ENCODE measurements around the gene JAKMIP1.

Gene JAKMIP1

GRCh38 chr4:6032249-6033244 lies 167.8 kb downstream of the JAKMIP1 start:
- DNase-seq (ENCODE audit: low read depth), result no peak
- no peak overlapping the region for H3K4me3 ChIP-seq (ENCODE audit: low read depth, low read length)

GRCh38 chr4:6031846-6032245 lies 168.5 kb downstream of the JAKMIP1 start:
- DNase-seq (ENCODE audit: low read depth), result no peak
- H3K4me3 ChIP-seq (ENCODE audit: low read depth, low read length), result no peak overlapping the region

DNA sequence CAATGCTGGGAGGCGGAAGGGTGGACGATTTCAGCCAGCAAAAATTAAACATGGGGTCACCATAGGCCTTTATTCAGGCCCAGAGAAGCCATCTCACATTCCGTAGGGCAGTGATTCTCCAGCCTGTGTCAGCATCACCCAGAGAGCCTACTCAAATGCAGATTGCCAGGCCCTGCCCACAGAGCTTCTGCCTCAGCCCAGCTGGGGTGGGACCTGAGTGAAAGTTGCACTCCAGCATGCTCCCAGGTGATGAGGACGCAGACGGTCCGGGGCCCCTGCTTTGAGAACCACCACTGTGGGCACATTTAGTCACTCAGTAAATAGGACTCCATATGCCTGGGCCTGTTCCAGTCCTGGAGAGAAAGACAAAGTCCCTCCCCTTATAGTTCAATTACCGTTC lies 169.7 kb downstream of the JAKMIP1 start:
- H3K4me3 ChIP-seq (ENCODE audit: low read depth, low read length), result no peak overlapping the region
- DNase-seq (ENCODE audit: low read depth), result no peak

- no peak overlapping the region for H3K4me3 ChIP-seq (ENCODE audit: low read depth, low read length)
- DNase-seq (ENCODE audit: low read depth), result no peak
These were observed 171.1 kb downstream of the JAKMIP1 start for GRCh38 chr4:6029254-6029653.

DNA sequence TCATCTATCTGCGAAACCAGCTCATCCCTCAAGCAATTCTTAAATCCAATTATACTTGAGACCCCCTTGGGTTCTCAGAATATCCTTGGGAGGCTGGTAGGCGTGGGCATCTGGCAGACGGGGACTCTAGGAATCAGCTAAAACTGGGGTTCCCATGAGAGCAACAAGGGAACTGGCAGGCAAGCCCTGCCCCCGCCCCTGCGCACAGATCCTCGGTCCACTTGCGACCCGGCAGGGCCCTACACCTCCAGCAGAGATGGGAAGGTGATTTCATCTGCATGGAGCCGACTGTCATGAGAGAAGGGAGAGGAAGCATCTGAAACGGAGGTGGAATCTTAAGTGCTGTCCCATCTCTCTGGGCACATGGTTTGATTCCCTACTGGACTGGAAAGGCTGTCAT lies 172.2 kb downstream of the JAKMIP1 start:
- H3K4me3 ChIP-seq (ENCODE audit: low read depth, low read length), result no peak overlapping the region

DNA sequence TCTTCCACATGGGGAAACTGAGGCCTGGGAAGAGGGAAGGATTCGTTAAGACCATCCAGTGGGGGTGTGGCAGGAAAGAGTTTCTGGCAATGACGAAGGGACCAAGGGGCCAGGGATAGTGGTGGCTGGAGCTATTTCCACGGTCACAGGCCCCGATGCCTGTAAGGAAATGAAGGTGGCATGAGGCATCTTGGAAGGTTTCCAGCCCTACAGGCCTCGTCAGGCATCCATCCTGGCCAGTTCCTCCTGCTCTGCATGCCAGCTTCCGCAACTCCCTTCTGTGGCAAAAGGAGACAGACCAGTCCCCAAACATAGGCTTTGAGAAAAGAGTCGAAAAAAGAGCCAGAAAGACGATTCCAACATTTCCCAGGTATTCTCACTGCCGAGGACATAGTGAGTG lies 173.0 kb downstream of the JAKMIP1 start:
- DNase-seq (ENCODE audit: low read depth), result no peak
- H3K4me3 ChIP-seq (ENCODE audit: low read depth, low read length), result no peak overlapping the region

More for the DNA sequence above, 172.2 kb downstream of the JAKMIP1 start:
- DNase-seq (ENCODE audit: low read depth), result no peak

DNA sequence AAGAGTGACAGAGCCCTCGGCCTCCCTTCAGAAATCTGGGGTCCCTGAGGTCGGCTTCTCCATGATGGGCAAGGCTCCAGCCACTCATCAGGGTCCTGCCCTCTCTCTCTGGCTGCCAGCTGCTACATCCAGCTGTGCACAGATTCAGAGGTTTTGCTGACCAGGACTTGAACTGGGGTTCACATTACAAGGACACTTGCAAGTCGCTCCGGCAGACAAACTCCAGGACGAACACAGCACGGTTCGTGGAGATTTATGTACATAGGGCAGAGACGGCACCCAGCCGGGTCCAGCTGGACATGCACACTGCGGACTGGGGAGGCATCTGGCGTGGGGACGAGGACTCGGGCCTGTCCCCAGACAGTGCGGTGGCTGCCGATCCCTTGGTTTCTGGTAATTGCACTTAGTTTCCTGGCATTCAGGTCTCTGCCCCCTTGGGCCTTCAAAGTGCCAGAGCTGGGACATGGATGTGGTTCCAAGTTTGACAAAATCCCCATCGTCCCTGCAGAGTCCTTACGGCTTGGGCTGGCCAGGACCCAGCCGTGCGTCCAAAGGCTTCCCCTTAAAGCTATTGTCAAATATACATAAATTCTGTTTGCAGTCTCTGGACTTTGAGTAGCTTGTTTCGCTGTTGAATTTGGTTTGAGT lies 175.9 kb downstream of the JAKMIP1 start:
- H3K4me3 ChIP-seq (ENCODE audit: low read depth, low read length), result no peak overlapping the region
- DNase-seq (ENCODE audit: low read depth), result no peak

GRCh38 chr4:6023731-6024130 lies 176.6 kb downstream of the JAKMIP1 start:
- no peak for DNase-seq (ENCODE audit: low read depth)
- no peak overlapping the region for H3K4me3 ChIP-seq (ENCODE audit: low read depth, low read length)

DNA sequence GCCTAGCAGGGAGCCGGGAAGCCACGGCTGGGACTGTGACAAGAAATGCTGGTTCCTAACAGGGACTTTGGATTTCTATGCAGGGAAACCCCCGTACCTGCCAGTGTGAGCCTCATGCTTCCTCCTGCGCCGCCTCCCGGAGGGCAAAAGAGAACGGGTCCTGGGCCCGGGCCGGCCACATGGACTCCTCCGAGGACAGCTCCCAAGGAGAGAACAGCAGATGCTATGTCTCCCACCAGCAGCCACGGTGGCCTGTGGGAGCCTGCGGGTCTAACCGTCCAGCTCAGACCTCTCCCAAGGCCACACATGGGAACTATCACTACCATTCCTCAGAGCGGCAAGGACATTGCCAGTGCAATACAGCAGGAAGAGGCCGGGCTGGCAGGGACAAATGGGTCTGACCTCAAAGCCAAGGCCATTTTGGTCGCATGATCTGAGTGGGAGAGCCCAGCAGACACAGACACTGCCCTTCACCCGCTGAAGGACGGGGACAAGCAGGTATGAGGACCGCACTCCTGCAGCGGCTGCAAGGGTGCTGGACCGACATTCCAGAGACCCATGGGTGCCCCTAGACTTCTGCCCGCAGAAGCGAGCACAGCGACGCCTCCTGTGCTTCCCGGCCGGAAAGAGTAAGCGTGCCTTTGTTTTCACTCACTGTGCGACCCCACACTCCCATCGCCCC lies 177.6 kb downstream of the JAKMIP1 start:
- DNase-seq (ENCODE audit: low read depth), result no peak
- H3K4me3 ChIP-seq (ENCODE audit: low read depth, low read length), result no peak overlapping the region

DNA sequence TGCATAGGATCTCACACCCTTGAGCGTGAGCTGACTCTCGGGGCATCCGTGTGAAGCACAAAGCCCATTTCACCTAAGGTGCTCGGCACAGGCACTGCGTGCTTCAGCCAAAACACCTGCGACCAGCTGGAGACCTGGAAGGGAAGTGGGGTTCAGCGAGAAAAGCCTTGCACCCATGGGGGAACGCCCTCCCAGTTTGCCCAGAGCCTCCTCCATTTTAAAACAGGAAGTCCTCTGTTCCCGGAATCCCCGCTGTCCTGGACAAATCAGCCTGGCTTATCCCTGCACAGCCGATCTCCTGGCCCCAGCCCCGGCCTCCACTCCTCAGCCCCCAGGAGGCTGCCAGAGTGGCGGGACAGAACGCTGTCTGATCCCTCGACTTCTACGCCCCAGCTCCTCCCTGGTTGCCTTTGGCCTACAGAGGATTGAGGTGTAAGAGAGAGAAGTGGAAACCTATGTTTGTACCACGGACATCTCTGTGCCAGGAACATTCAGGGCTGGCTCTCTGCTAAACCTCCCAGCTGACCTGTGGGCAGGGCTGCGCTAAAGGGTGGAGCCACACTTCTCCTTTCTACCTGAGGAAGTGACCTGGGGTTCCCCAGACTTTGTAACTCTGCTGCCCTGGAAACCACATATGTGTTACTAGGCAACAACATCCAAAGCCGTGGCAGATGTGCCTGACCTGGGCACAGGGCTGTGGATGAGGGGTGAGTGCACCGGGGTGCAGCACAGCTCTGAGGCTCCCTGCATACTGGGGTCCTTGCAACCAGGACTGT lies 178.3 kb downstream of the JAKMIP1 start:
- H3K4me3 ChIP-seq (ENCODE audit: low read depth, low read length), result no peak overlapping the region
- no peak for DNase-seq (ENCODE audit: low read depth)

DNA sequence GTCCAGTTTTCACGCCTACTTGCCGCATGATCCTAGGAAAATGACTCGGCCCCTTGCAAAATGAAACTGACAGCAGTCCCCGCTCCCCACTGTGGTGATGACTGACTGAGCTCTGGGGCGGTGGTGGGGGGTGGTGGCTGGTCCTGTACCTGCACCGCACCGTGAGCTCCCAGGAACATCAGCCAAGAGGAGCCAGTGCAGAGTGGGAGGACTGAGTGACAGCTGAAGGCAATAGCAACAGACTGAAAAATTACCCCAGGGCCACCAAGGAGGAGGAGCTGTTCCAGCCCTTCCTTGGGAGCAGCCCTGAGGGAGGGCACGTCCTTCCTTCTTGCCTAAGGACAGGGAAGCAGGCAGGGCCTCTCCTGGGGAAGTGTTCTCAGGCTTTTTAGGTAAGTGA lies 179.7 kb downstream of the JAKMIP1 start:
- H3K4me3 ChIP-seq (ENCODE audit: low read depth, low read length), result no peak overlapping the region
- no peak for DNase-seq (ENCODE audit: low read depth)

GRCh38 chr4:6019316-6020263 lies 180.8 kb downstream of the JAKMIP1 start:
- no peak overlapping the region for H3K4me3 ChIP-seq (ENCODE audit: low read depth, low read length)
- no peak for DNase-seq (ENCODE audit: low read depth)

DNA sequence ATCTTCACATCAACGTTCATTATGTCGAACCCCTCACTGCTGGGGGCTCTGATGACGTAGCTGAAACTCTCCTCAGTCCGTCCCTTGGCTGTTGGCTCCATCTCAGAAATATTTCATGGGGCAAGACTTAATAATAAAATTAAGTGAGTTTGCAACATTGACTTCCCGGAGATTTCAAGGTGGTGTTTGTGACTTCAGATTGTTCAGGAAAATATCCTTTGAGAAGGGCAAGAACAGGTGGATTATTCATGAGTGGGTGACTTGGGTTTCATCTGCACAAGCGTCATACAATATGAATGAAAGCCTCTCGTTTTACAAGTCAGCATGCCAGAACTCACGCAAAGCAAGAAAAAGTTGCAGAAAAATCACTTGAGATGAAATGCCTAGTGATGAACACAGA lies 182.0 kb downstream of the JAKMIP1 start, which contains the start of gene C4orf50:
Gene C4orf50 (minus strand): TSS at position 101 of the 400 bp plus-strand sequence.
- DNase-seq (ENCODE audit: low read depth), result no peak

GRCh38 chr4:6017800-6018199 lies 182.5 kb downstream of the JAKMIP1 start:
- no peak for DNase-seq (ENCODE audit: low read depth)
- H3K4me3 ChIP-seq (ENCODE audit: low read depth, low read length), result no peak overlapping the region

More for the DNA sequence above, 182.0 kb downstream of the JAKMIP1 start, which contains the start of gene C4orf50:
- no peak within 1 kb of the TSS for H3K4me3 ChIP-seq (ENCODE audit: low read depth, low read length)

- no peak overlapping the region for H3K4me3 ChIP-seq (ENCODE audit: low read depth, low read length)
- DNase-seq (ENCODE audit: low read depth), result no peak
These were observed 183.3 kb downstream of the JAKMIP1 start for GRCh38 chr4:6017030-6017429.

- DNase-seq (ENCODE audit: low read depth), result no peak
- no peak overlapping the region for H3K4me3 ChIP-seq (ENCODE audit: low read depth, low read length)
These were observed 186.8 kb downstream of the JAKMIP1 start for GRCh38 chr4:6013564-6013963.

DNA sequence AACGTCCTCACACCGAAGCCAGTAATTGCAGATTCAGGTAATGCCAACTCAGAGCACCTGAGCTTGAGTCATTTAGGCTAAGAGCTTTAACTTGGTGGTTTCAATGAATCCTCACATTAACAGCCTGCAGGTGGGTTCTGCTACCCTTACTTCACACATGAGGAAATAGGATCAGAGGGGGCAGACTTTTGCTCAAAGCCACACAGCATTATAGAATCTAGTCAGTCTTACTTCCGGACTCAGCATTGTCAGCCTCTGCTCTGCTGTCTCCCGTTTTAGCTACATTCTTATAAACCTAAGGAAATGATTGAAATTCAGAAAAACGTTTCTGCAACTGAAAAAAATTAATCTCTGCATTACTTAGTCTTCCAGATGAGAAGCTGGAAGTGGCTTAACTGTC lies 188.1 kb downstream of the JAKMIP1 start:
- DNase-seq (ENCODE audit: low read depth), result no peak
- no peak overlapping the region for H3K4me3 ChIP-seq (ENCODE audit: low read depth, low read length)

DNA sequence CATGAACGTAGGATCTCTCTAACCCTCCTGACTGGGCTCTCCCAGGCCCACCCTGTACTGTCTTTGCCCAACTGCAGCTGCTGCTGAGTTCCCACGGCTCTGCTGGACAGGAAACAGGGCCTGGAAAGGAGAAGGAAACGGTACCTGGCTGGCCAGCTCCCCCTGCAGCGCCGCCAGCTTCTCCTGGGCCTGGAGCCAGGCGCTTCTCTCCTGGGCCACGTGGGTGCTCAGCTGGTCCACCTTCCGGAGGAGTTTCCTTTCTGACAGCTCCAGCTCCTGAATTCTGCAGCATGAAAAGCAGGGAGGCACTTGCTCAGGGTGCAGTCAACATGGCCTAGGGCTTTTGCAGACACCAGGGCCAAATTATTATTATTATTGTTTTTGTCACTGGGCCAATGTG lies 188.7 kb downstream of the JAKMIP1 start:
- DNase-seq (ENCODE audit: low read depth), result no peak
- H3K4me3 ChIP-seq (ENCODE audit: low read depth, low read length), result no peak overlapping the region

Data from skeletal muscle cell (primary cell).